CD4-positive, alpha-beta T cell treated with Interleukin-17A for 1 hour (primary cell): ENCODE results near the gene MTMR6.

ENCODE experiments used
- DNase-seq: peaks from one replicate; pipeline ENCODE4 v3.0.0-alpha.2; 2020

MTMR6 gene

DNA sequence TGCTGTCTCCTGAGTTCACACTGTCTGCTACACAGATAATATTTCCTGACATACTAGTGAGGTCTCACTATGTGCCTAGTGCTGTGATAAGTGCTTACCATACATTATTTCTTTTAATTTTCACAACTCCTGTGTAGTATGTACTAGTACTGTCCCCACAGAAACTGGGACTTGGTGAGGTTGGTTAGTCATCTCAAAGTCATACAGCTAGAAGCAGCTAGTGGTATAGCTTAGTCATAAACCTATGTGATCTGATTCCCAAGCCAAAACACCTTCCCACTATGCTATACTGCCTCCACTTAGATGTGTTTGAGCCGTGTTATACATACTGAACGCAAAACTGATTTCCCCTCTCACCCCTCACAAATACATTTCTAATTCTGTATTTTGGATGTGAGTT is 10.5 kb downstream of the MTMR6 start:
- no peak for DNase-seq

DNA sequence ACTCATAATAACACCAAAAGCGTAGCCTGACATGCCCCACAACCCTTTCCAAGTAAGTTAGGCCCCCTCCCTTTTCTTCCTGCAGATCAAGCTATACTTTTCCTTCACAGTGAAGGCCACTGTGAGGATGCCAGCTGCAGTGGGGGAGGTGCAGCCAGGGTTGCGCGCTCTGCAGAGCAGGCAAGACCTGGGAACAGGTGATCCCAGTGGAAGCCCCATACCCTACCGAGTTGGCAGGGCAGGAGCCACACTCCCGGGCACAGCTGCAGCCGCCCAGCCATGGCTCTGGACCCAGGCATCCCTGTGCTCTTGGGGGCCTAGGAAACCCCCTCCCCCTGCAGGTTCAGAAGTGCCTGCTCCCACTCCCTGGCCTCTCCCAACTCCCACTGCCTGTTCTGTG is 18.7 kb downstream of the MTMR6 start:
- DNase-seq: no peak

DNA sequence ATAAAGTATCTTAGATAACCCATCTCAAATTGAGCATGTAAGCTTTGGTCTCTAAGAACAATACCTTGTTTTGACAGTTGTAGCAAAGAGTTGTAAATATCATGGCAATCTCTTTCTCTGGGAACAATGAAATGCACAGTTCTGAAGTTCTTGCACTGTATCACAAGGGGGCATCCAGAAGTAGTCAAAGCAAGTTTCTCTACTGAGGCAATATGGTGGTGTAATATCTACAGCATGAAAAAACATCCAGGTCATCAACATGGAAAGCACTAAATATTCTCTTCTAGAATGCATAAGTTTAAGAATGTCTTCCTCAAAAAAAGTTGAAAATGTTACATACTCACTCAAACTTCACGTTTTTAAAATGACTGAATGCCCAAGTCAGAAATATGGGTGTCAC is 19.6 kb downstream of the MTMR6 start:
- DNase-seq: peak; percentile 33

DNA sequence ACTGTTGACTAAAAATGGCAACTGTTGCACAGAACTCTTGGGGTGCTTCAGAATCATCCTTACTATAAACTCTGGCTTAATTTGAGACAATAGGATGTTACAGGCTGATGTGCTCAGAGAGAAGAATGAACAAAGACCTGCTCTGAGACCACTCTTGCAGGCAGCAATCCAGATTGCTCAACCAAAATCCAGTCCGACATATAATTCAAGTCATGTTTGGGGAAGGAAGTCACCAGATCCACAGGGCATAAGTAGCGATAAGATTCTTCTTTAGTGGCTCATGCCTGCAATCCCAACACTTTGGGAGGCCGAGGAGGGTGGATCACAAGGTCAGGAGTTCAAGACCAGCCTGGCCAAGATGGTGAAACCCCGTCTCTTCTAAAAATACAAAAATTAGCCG is 20.6 kb downstream of the MTMR6 start:
- no peak for DNase-seq

DNA sequence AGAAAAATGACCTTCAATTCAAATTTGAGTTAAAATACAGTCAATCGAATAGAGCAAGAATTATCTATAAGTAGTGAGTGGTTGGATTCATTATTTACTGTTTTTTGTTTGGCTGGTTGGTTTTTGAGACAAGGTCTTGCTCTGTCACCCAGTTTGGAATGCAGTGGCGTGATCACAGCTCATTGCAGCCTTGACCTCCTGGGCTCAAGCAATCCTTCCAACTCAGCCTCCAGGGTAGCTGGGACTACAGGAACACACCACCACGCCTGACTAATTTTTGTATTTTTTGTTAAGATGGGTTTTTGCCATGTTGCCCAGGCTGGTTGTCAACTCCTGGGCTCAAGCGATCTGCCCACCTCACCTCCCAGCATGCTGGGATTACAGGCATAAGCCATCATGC is 25.0 kb downstream of the MTMR6 start:
- no peak for DNase-seq

DNA sequence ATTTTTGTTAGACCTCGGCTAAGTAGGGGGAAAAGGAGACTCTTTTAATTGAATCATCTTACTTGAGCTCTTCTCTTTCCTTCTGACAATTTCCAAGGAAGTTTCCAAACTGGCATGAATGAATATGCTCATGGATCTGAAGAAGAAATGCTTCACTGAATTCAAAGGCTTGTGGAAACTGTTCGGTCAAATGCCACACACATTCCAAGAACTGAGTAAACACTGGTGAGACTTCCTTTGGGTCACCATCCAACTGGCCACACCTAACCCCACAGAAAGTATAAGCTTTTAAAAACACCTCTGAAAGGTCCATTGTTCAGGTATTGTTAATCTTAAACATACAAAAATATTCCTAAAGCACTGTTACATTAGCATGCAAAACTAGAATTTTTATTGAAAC is 33.6 kb downstream of the MTMR6 start:
- DNase-seq: no peak

DNA sequence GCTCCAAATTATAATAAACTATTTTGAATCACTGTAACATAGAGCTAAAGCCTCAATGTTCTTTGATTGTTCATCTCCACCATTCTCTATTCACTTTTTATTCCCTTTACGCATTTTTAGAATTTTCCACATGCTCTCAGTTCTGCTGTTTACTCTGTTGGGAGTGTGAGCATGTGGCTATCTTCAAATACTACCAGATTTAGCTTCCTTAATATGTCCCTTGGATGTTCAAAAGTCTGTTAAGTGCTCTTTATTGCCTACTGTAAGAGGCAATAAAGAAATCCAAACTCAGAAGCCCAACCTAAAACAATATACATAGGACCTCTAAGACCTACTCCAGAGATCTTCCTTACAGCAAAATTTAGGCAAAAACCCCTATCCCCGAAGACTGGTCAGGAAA is 34.5 kb downstream of the MTMR6 start:
- no peak for DNase-seq

DNA sequence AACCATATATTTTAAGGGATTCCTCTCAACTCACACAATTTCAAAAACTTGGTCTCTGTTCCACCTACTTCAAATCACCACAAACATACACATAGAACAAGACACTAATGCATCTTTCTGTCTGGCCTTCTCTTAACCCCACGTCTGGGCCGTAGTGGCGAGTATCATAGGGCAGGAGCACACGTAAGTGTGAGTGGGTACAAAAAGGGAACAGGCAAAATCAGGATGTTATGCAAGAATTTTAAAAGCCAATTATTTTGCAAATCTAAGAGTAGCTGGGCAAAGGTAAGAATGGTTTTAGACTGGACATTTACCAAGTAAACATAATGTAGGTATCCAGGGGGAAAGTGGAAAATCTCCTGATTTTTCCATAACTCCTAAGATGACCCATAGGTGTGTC is 35.1 kb downstream of the MTMR6 start:
- no peak for DNase-seq

DNA sequence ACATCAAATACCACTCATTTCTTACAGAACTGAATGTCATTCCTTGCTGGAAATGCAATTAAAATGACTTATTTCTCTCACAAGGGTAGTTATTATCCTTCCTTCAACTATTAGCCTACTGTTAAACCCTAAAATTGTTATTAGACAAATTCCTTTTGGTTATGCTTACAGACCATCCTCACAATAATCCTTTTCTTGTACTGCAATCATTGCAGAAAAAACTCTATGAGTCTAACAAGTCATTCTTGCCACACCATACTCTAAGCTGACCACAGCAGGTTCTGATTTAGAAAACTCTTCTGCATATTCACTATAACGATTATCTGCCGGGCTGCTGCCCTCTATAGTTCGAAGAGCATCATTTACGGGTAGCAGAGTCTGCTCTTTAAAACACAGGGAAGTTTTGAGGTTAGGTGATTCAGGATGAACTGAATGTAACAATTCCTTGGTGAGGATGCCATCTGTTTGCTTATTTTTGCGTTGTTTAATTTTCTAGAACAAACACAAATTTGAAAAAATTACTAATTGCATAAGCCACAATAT is 38.2 kb downstream of the MTMR6 start:
- no peak for DNase-seq

DNA sequence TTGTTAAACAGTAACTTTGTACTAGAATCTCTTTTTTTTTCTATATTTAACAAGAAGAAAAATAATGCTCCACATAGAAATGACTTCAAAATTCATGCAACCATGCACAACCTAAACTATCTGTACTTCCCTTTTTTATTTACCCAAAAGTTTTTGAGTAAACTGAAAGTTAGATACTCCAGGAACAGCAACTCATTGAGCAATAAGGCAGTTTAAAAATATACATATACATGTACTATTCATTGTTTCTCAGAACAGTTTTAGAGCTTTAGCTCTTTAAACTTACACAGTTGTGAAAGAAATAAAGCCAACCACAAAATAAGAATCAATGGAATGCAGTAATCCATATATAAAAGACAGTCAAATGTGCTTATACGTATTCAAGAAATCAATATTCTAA is 39.2 kb downstream of the MTMR6 start:
- DNase-seq: no peak

DNA sequence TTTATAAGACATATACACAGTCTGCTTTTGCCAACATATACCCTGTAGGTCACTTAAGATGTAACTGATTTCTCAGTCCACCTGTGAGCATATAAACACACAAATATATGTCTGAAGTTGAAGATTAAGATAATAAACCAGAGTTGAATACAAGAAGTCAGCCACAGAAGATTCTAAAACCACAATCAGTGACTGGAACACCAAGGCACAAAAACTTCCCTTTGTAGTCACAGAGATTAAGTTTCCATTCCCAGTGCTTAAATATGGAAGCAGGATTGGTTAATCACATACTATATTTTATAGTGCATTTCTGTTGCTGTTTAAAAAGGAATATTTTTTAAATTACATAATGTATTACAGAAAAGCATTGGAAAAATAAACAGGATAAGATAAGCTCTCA is 39.9 kb downstream of the MTMR6 start:
- no peak for DNase-seq

DNA sequence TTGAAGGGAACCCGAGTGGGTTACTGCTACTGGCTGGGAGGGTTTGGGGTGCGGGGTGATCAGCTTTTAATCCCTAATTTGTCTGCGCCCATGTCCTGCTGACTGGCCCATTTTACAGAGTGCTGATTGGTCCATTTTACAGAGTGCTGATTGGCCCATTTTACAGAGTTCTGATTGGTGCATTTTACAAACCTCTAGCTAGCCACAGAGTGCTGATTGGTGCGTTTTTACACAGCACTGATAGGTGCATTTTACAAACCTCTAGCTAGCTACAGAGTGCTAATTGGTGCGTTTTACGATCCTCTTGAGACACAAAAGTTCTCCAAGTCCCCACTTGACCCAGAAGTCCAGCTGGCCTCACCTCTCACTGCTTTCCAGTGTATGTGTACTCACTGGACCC is 43.2 kb downstream of the MTMR6 start:
- no peak for DNase-seq

DNA sequence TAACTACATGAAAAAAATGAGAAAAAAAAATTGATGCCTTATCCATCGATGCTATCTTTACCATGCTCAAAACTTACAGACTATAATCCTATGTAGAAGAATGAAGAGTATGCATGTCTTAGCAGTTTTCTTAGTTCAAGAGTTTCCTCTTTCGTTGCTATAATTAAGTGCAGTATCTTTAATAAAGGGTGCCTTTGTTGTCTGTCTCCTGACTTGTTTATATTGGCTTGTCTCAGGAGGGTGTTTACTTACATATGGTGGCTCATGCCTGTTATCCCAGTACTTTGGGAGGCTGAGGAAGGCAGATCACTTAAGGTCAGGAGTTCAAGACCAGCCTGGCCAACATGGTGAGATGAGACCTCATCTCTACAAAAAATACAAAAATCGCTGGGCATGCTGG is 44.3 kb downstream of the MTMR6 start:
- DNase-seq: no peak

DNA sequence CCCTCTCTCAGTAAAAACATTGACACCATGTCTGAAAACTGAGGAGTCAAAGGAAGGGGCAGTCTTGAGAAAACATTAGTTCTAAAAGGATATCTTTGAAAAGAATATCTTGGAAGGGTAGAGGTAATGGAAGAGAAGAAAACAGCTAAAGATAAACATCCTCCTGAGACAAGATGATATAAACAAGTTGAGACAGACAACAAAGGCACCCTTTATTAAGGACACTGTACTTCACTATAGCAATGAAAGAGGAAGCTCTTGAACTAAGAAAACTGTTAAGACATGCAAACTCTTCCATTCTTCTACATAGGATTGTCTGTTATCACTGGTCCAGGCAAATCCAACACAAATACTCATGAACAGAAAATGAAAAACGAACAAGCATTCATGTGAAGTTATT is 46.3 kb downstream of the MTMR6 start:
- DNase-seq: no peak

DNA sequence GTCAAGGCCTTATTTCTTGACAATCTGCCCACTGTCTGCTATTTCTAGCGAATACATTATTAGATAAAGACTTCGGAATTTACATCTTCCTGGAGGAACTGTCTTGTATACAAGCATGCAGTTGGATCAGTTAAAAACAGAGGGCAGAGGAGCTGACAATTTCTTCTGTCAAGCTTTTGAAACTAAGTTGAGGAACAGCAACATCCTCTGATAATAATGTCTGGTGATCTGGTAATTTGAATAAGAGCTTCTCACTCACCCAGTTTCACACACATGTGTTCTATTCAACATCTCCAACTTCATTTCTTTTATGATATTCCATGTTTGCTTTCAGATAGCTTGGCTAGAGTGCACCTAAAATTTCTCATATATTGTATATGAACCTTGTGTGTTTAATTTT is 50.2 kb downstream of the MTMR6 start:
- no peak for DNase-seq

DNA sequence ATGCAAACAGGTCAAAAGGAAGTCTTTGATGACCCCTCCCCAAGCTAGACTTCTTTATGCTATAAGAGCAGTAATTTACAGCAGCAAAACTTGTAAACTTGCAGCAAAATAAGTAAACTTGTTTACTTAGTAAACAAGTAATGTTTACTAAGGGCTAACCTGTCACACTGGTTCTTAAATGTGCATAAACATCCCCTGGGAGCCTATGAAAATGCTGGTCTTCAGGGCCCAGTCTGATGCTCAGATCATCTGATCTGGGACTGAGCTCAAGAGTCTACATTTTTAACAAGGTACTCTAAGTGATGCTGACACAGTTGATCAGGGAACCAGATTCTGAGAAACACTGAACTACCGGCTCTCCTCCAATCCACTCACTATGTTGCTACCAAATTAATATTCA is 53.4 kb downstream of the MTMR6 start:
- no peak for DNase-seq

DNA sequence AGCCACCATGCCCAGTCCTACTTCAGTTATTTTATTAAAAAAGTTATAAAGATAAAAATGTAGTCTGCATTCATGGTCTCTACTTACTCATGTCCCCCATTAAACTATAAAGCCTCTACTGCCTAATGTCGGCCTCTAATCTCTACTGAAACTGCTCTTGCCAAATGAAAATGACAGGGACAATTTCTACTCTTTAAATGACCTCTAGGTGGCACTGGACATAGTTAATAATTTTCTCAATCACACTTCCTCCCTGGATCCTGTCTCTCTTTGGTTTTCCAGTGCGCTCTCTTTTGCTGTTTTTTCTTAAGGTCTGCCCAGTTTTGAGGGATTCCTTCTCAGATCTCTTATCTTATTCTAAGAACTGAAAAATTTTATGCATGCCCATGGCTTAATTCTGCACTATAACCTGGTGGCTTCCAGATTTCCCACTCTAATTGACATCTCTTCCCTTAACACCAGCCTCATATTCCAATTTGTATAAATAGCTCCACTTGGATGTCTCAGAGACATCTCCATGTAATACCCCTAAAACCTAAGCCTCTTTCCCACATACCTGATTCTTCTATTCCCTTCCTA is 54.3 kb downstream of the MTMR6 start:
- peak; percentile 31 for DNase-seq

DNA sequence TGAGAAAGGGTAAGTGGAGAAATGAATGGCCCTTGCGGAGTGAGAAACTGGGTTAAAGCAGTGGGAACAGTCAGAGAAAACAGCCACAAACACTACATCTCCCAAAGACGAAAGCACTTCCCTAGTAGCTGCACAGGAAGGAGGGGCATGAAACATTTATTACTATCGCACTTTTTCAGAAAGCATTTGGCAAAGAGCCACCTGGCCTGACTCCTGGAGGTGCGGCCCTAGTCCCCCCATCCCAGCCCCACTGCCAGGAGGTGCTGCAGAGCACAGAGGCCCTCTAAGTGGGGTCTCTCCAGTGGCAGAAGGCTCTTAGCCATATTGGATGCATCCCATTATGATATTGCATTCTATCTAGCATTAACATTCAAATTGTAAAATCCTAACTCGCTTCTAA is 55.8 kb downstream of the MTMR6 start:
- no peak for DNase-seq

DNA sequence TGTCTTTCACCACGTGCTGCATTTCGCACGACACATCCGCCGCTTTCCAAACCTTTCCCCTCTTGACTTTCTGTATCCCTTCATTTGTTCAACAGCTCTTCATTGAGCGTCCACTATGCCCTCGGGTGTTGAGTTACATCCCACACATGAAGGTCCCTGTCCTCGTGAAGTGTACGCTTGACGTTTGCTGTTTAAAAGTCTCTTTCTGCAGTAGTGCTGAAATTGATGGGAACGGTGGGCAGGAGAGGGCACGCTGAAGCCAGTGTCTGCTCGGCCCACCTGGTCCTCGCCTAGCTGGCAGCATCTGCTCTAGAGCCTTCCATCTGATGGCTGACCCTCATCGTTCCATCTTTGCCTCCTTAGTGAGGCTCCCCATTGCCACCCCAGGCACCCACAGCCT is 59.6 kb downstream of the MTMR6 start:
- DNase-seq: no peak

DNA sequence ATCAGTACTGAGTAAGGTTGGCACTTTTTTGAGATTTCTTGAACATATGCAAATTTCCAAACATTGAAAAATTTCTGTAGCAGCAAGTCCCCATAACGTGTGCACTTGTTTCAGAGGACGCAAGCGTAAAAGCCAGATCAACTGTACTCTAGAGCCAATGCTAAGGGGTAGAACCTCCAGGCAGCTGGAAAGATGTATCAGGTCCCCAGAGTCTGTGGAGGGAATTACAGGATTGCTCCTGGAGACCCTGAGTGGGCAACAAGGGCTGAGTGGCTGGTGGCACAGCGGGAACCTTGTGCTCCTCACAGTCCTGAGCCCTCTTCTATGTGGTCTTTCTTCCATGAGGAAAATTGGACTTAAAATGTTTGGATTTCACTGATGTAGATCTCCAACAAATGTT is 61.3 kb downstream of the MTMR6 start:
- no peak for DNase-seq

DNA sequence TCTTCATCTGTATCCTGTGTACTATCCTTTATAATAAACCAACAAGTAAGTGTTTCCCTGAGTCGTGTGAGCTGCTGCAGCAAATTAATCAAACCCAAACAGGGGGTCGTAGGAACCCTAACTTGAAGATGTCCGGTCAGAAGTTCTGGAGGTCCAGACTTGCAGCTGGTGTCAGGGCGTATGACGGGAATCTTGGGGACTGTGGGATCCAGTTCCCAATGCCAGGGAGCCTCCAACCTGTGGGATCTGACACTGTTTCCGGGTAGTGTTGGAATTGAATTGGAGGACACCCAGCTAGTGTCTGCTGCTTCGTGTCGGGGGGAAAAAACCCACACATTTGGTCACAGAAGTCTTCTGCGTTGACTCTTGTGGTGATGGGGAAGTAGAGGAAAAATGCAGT is 63.1 kb downstream of the MTMR6 start:
- no peak for DNase-seq

DNA sequence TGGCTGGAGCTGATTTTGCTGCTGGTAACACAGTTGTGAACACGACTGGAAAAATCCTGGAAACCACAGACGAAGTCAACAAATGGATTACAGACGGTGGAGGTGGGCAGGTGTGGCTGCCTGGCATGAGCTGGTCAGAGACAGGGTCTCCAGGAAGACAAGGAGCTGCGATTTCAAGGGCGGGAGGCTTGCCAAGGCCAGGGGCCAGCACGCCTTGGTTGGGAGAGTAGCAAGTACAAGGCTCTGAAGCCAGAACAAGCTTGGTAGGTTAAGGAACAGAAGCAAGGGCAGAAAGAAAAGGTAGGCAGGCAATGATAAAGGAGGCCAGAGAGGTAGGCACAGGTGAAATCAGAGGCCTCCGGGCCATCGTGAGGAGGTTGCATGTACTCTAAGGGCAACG is 64.5 kb downstream of the MTMR6 start:
- no peak for DNase-seq

DNA sequence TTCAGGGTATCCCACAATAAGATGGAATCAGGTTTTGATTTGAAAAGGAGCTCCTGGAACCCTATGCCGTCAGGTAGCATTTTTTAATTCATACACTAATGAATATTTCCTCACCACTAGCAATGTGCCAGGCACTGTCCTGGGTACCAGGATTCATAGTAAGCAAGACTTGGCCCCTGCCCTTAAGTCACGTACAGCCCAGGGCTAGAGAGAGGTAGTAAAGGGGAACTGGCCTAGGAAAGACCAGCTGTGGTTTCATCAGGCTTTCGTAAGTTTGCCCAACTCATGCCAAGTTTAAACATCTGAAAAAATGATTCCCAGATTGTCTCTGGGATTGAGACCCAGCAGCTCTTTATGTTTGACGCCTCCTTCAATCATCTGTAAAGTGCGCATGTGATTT is 69.3 kb downstream of the MTMR6 start:
- no peak for DNase-seq

DNA sequence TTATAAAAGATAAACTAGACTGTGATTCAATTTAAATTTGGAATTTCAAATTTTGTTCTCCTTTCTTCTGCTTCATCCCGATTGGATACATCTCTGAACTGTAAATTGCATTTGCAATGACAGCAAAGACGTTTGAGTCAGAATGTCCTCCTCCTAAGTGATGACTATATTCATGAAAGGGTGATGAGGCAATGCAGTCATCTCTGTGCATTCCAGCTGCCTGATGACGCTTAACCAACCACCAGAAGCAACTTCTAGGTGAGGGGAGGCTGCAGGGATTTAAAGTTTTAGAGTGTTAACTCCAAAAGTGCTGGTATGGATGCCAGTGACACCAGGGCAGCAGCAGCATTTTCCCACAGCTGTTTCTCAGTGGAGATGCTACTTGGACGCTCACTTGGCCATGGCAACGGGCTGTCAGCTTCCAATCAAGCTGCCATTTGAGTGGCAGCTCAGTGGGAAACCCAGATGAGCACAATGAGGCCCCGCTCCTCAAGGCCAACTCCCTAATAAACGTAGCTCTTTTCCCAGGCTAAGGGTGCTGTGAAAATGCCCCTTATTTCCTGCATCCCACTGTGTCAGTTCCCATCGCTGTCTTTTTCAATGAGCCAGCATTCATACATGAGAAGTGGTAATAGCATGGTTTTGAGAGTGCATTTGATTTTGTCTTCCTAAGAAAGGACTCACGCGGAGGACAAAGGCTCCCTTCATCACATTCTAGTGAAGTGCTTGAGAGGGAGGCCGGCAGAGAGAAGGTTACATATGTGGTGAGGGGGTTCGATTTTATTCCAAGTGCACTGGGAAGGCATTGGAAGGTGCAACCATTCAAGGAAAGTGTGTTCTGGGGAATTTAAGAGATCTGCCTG is 70.0 kb downstream of the MTMR6 start:
- no peak for DNase-seq

DNA sequence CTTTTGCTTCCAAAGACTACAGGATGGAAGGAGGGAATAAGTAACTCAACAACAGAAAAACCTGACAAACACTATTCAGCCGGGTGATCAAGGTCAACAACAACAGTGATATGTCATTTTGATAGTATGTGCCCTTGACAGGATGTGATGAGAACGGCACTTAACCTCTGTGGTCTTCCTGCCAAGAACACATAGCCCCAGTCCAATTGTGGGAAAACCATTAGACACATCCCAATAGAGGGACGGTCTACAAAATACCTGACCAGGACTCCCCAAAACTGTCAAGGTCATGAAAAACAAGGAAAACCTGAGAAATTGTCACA is 72.1 kb downstream of the MTMR6 start:
- DNase-seq: no peak
